ENCODE measurements around the gene GALNT15.

GRCh38 chr3:16180737-16181134 lies 6.3 kb downstream of the GALNT15 start:
- no peak for TF ChIP-seq CTCF (conservative IDR thresholded peaks at IDR 0.05; ENCODE audit: low read length)
- no peak for TF ChIP-seq EZH2phosphoT487 (IDR thresholded peaks at IDR 0.05; ENCODE audit: borderline replicate concordance)
